ENCODE results near the gene GBGT1. TPM values are rescaled to one million over a fixed set of nuclear protein-coding genes. Genes with fewer than 3 reads are reported as not detected.

GBGT1 gene
- total RNA-seq, 4 donors from 2014 or later, result 0.15 to 10.3 (median 5.6) TPM

DNA sequence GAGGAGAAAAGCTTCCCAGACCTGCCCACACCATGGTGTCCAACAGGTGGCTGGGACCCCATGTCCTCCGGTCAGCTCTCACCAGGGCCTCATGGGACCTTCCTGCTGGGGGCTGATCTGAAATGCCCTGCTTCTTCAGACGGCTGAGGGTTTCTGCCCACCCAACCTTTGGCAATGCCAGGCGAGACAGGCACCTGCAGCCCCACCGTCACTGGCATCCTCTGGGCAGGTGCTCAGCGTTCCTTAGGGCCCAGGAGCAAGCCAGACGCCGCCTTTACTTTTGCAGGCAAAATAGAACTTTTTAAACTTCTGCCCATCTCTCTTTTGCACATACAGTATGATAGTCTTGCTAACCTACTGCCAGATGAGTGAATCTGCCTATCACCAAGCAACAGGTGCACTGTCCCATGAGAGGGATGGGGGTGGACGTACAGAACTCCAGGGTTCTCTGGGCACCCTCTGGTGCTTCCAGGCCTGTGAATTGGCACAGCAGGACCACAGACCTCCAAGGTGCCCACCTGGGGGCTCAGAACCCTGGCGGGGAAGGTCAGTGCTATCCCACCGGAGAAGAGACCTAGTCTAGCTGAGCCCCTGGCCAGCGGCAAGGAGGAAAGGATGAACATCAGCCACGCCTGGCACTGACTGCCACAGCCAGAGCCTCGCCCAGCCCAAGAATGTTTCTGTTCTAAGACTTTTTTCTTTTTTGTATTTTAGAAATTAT lies 37.9 kb upstream of the GBGT1 start:
- H3K27me3 ChIP-seq, result peaks cover 0 to 12% (median 8%) of the 10 kb centered on the region in 3 donors
- no peak for TF ChIP-seq POLR2A (IDR thresholded peaks at IDR 0.05)
- TF ChIP-seq, protein P1, sequence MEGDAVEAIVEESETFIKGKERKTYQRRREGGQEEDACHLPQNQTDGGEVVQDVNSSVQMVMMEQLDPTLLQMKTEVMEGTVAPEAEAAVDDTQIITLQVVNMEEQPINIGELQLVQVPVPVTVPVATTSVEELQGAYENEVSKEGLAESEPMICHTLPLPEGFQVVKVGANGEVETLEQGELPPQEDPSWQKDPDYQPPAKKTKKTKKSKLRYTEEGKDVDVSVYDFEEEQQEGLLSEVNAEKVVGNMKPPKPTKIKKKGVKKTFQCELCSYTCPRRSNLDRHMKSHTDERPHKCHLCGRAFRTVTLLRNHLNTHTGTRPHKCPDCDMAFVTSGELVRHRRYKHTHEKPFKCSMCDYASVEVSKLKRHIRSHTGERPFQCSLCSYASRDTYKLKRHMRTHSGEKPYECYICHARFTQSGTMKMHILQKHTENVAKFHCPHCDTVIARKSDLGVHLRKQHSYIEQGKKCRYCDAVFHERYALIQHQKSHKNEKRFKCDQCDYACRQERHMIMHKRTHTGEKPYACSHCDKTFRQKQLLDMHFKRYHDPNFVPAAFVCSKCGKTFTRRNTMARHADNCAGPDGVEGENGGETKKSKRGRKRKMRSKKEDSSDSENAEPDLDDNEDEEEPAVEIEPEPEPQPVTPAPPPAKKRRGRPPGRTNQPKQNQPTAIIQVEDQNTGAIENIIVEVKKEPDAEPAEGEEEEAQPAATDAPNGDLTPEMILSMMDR (IDR thresholded peaks at IDR 0.05 in 4 of 5, conservative IDR thresholded peaks at IDR 0.05 in 1 of 5), result no peak
- no peak for DNase-seq
- H3K36me3 ChIP-seq, result no peaks in the 10 kb centered on the region
- H3K9me3 ChIP-seq, result no peaks in the 10 kb centered on the region
- ATAC-seq, result no peak
- intact Hi-C loops (cut with DNase I; ENCODE audit: low total_unique reads), result no loop called here
- in situ Hi-C loops (cut with MboI; ENCODE audit: low sequenced_read_pairs in 4 of 4), result no loop called here
- H3K4me1 ChIP-seq, result no peaks in the 10 kb centered on the region
- no peak overlapping the region for H3K4me3 ChIP-seq
- H3K27ac ChIP-seq, result no peak overlapping the region

DNA sequence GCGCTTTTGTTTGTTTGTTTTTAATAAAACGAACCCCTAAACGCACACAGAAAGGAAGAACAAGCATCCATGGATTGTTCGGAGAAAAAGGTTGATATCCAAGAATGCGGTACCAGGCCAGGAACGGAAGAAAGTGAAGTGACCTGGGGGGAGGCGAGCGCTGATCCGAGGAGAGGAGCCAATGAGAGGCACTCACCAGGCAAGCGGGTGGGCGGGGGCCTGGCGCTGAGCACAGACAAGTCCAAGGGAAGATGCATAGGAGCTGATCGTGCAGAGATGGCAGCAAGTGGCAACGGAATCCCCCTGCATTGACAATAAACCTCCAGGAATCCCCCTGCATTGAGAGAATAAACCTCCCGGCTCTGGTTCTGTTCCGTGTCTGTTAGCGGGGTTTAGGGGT lies 36.9 kb upstream of the GBGT1 start:
- DNase-seq (no peak), ATAC-seq (no peak)
- TF ChIP-seq, protein P1 (IDR thresholded peaks at IDR 0.05 in 4 of 5, conservative IDR thresholded peaks at IDR 0.05 in 1 of 5), result no peak
- intact Hi-C loops (cut with DNase I; ENCODE audit: low total_unique reads), result no loop called here
- Histone ChIP-seq H3K4me3 (no peak overlapping the region), H3K27me3 (peaks cover 0 to 10% (median 10%) of the 10 kb centered on the region in 3 donors), H3K36me3 (no peaks in the 10 kb centered on the region), H3K27ac (no peak overlapping the region), H3K9me3 (no peaks in the 10 kb centered on the region), H3K4me1 (no peaks in the 10 kb centered on the region)
- in situ Hi-C loops (cut with MboI; ENCODE audit: low sequenced_read_pairs in 4 of 4), result no loop called here

DNA sequence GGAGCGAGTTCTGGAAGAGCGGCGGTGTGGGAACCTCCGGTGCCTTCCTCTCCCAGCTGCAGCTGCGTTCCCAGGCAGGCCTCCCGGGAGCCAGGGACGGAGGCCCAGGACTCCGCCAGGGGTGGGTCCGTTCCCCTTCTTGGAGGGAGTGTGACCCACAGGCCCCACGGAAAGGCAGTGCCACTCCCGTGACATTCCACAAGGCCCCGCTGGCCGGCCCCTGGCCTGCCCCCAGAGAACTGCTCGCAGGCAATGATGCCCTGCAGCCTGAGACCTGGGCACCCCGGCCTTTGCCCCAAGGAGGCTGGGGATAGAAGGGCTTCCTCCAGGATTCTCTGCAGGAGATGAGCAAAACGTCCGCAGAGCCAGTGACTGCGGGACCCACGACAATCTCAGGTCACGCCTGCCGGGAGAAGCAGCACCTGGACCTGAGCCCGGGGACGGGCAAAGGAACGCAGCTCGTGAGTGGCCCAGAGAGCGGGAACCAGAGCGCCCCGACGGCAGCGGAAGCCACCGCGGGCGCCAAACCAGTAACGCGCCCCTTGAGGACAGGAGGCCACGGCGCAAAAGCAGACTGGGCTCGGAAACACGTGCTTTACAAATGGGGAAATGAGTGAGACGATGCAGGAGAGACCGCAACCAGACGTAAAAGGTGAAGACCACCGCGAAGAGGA lies 36.1 kb upstream of the GBGT1 start:
- Histone ChIP-seq H3K27me3 (peaks cover 0 to 17% (median 17%) of the 10 kb centered on the region in 3 donors), H3K4me1 (no peaks in the 10 kb centered on the region), H3K36me3 (no peaks in the 10 kb centered on the region), H3K9me3 (peaks cover 0 to 7% (median 0%) of the 10 kb centered on the region in 3 donors), H3K27ac (peak overlapping the region; percentile 49 to 63 (median 55)), H3K4me3 (peak overlapping the region; percentile 25 to 54 (median 39))
- intact Hi-C loops (cut with DNase I; ENCODE audit: low total_unique reads) (no loop called here), in situ Hi-C loops (cut with MboI; ENCODE audit: low sequenced_read_pairs in 4 of 4) (loop anchor here in 1 of 4 donors (25.0 kb wide), 1 partner anchor 288 kb away; the partner anchor contains the start of gene SLC2A6)
- TF ChIP-seq, protein P1 (IDR thresholded peaks at IDR 0.05 in 4 of 5, conservative IDR thresholded peaks at IDR 0.05 in 1 of 5), result peak in 2 of 5 experiments; percentile 10 to 37
- no peak for TF ChIP-seq POLR2A (IDR thresholded peaks at IDR 0.05)
- ATAC-seq (no peak), DNase-seq (peak in 1 of 2 donors; percentile 4)

DNA sequence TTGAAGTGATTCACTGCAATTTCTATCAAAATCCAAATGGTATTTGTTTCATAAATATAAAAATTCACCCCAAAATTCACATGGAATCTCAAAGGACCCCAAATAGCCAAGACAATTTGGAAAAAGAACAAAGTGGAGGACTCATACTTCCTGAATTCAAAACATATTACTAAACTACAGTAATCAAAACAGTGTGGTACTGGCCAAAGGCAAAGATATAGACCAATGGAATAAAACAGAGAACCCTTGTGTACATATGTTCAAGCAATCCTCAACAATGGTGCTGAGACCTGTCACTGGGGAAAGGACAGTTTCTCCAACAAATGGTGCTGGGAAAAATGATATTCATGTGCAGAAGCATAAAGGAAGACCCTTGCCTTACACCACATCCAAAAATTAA lies 31.3 kb upstream of the GBGT1 start:
- DNase-seq (no peak), ATAC-seq (no peak)
- Histone ChIP-seq H3K9me3 (peaks cover 0 to 7% (median 0%) of the 10 kb centered on the region in 3 donors), H3K27ac (no peak overlapping the region), H3K4me3 (no peak overlapping the region), H3K36me3 (no peaks in the 10 kb centered on the region), H3K4me1 (no peaks in the 10 kb centered on the region), H3K27me3 (peaks cover 4 to 29% (median 18%) of the 10 kb centered on the region in 3 donors)
- in situ Hi-C loops (cut with MboI; ENCODE audit: low sequenced_read_pairs in 4 of 4), result loop anchor here in 1 of 4 donors (25.0 kb wide), 1 partner anchor 292 kb away; the partner anchor contains the start of gene SLC2A6
- TF ChIP-seq, protein P1 (IDR thresholded peaks at IDR 0.05 in 4 of 5, conservative IDR thresholded peaks at IDR 0.05 in 1 of 5), result no peak
- TF ChIP-seq POLR2A (IDR thresholded peaks at IDR 0.05), result no peak
- intact Hi-C loops (cut with DNase I; ENCODE audit: low total_unique reads), result no loop called here

All from gastrocnemius medialis (tissue), 4 donors.